HG02588 (cell line): Measurements from ENCODE around the gene SHROOM2.
"Not testable (repeated sequence)": the region's sequence is repeated elsewhere in the genome, so short reads cannot be mapped to it uniquely, and the experiment has no call there.

Experiments used
- ATAC-seq: cut with Tn5 transposase; IDR thresholded peaks from one replicate; pipeline ENCODE4 v1.9.1; 2021; ENCODE audit warnings: mild to moderate bottlenecking, moderate library complexity; ENCODE audit not compliant: unreplicated experiment

The SHROOM2 gene

DNA sequence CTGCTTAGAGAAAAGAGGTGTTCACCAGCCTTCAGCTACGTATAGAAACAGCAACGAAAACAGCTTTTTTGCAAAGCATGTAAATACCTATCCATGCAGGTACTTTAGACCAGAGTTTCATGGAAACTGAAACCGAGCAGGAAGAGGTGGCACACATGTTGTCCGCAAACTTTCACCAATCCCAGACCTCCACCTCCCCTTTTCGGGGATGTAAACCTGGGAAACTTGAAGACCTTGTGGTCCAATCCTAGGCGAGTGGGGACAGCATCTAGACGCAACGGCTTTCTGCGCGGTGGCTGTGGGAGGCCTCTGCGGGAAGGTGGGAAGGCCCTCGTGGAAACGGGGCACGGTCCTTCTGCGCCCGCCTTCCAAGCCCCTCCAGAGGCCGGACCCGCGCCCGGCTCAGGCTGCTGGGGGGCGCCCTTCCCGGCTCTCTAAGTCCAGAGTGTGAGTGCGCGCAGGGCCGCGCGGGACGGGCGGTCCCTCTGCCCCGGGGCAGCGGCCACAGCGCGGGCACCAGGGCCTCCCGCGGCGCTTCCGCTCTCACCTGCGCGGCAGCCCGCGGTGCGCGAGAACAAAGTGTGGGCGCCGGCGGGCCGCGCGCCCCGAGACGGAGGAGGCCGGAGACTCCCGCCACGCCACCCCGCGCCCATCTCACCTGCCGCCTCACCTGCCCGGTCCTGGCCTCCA lies 830 bp upstream of the SHROOM2 start:
- ATAC-seq, result no peak

DNA sequence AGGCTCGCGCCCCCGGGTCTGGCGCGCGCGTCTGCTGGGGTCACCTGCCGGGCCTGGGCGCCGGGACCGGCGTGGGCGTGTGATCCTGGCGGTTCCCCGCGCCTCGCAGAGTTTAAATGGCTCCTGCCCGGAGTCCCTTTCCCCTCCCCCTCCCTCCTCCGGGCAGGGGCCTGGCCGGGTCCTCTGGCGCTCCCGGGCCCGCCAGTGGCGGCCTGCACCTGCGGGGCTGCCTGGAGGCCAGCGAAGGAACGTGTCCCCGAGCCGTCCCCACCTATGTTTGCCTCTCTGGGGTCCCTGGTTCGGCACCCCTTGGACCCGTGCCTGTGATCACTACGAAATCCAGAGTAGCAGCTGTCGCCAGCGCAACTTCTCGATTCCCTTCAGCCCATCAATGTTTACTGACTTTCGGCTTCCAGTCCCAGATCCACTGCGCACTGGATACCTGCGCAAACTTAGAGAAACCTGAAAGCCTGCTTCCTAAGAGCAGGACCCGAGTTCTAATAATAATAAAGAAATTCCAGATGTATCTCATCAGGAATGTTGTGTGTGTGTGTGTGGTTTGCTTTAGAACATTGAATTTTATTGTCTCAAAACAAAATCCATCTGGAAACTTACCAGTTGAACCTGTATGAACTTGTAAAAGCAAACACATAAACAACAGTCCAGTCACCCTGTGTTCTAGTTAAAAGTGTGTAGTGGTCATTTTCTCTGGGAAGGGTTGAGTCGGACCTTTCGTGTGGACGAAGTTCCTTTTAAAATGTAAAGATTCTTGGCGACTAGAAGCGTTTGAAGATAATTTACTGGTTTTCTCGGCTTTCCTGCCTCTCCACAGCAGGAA lies 788 bp downstream of the SHROOM2 start:
- no peak for ATAC-seq

DNA sequence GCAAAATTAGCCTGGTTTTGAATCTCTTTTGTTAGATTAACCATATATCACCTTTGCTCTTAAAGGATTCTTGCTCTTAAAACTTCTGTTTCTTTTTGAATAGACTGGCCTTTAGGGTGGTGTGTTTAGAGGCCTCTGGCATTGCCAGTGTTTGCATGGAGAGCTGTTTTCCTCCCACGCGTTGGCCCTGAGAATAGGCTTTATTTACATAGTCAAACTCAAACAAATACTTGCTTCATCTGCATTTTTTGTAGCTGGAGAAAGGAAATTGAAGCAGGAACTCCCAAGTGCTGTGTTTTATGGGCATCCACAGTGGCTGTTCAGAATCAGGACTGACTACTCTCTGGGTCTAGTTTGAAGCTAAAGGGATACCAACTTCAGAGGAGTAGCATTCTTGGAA lies 2.7 kb downstream of the SHROOM2 start:
- no peak for ATAC-seq

DNA sequence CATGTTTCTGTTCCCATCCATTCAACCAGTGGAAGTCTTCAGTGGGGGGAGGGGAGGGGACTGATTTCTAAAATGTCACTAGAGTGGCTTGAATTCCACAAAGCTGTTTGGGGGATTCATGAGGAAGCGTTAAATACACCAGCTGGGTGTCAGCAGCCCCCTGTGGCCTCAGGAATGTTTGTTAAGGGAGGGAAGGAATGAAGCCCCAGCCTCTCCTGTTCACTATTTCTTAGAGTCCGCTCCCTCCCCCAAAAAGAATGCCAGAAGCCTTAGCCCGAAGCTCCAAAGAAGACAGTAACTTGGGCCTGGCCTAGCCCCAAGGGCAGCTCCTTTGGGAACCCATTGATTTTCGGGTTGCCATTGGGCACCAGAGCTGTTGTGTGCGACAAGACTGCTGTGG lies 3.3 kb downstream of the SHROOM2 start:
- ATAC-seq, result no peak

DNA sequence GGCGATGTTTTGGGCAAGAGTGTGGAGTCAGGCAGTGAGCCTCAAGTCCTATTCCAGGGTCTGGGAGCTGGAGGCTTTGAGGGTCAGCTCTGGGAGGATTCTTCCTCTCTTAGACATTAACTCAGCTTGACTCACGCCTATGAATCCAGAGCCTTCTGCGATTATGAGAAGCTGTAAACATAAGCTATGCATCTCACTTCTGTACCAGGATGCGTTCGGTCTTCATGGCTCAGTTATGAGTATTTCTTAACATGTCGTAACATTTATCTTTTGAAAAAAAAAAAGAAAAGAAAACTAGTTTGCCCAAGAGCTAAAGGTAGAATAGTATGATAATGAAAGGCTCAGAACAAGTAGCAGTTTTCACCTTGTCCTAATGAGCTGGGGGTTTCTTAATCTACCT lies 4.6 kb downstream of the SHROOM2 start:
- no peak for ATAC-seq

DNA sequence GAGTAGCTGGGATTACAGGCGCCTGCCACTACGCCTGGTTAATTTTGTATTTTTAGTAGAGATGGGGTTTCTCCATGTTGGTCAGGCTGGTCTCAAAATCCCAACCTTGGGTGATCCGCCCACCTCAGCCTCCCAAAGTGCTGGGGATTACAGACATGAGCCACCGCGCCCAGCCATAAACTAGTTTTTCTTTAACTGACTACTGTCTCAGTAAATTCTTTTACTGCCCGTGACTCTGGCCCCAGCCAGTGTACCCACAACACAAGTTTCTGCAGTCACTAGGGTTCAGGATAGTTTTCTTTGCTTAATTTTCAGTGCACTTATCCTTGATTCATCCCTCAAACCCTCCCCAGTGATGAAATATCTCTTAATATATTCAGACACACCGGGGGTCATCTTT lies 8.3 kb downstream of the SHROOM2 start:
- ATAC-seq, result no peak

DNA sequence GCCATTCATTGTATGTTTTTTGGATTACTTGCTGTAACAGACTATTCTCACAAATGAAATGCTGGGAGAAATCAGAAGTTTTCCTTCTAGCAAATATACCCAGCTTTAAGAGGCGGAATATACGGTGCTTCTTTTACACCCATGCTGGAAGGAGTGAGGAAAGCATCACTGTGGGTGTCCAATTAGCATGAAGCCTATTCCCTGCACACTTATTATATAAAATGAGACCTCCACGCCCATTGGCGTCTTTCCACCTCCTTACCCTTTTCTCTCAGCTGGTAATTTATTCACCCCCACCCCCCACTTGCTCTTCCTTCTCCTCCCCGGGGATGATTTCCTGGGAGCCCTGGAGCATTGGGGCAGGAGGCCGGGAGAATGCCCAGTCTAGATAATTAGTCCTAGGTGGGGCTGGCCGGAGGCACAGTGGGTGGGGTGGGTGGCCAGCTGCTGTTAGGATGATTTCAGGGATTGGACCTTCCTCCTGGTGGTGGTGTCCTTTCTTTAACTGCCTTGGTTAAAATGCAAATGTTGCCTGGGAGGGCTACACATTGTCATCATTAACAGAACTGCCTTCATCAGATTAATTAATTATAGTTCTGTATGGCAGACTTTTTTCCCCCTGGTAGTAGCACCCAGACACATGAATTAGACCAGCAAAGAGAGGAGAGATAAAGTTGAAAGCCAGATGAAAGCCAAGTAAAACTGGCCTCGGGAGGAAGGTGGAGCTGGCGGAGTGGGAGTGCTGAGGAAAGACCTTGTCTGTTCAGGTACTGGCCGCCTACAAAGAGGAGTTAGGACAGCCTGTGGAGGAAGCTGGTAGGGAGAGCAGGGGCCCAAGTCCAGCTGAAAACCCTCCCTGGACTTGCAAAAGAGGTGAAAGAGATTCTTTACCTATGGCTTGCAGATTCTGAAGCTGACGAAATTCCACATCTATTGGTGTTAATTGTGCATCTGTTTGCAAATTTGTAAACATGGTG lies 11.4 kb downstream of the SHROOM2 start:
- ATAC-seq, result no peak

DNA sequence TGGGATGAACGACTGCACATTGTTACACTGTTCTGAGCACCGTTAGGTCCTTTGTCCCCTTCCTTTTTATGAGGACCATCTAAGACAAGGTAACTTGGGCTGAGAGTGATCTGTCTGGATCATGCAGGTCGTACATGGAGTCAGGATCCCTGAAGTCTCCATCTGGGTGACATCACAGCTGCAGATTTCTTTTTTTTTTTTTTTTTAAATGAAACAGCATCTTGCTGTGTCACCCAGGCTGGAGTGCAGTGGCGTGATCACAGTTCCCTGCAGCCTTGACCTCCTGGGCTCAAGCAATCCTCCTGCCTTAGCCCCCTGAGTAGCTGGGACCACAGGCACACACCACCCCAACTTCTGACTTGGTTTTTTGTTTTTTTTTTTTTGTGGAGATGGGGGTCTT lies 16.5 kb downstream of the SHROOM2 start:
- no peak for ATAC-seq

DNA sequence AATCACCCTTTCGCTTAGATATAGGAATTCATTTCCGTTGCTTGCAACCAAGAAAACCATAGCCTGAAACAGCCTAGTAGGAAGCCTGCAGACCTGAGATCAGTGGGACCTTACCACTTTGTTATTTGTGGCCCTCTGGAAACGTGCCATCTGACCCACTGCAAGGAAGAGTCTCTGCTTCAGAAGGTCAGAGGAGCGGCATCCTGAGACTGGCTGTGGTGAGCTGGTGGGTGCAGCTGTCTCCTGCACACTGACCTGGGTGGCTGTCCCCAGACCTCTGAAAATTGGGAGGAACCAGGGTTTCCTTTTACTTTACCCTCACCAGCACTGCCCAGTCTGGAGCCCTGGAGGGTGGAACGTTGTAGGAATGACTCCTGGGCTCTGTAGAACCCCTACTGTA lies 18.2 kb downstream of the SHROOM2 start:
- no peak for ATAC-seq

DNA sequence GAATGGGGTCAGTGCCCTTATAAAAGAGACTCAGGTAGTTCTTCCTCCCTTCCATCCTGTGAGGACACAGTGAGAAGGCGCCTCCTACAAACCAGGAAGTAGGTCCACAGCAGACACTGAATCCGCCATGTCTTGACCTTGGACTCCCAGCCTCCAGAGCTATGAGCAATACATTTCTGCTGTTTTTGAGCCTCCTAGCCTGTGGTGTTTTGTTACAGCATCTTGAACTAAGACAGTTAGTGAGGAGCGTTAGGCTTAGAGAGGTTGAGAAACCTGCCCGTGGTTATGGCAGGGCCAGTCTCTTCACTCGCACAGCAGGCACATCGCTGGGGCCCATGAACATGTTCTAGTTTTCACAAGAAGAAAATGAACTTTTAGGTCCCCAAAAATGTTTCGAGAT lies 19.7 kb downstream of the SHROOM2 start:
- ATAC-seq, result no peak

DNA sequence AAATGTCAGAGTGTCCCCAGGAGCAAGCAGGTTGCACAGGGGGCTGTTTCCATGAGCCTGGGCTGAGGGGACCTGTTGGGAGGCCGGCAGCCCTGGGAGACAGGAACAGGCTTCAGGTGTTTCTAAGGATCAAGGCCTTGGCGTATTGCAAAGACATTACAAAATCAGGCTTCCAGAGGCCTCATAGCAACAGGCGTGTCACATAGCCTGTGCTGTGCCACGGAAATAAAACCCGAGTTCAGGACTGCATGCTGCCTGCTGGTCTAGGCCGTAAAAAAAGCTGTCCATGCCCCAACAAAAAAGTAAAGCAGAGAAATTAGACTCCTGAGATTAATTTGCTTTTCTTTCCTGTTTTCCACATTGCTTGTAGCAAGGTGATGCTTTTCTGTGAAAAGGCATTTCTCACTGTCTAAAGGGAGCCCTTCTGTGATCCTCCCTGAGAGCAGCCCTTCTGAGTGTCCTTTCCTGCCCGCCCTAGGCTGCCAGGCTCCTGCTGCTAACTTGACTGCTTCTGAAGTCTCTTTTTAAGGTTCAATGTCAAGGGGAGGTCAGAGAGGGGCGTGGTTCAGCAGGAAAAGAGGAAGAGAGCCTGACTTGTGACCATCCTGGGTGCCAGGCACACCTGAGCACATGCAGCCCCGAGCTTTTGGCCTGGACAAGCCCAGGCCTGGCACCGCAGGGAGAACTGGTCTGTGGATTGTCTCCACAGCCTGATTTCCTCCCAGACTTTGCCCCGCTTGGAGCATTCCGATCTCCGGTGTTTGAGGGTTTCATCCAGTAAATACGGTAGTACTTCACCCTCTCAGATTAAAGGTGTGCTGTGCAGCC lies 21.3 kb downstream of the SHROOM2 start:
- ATAC-seq, result no peak

DNA sequence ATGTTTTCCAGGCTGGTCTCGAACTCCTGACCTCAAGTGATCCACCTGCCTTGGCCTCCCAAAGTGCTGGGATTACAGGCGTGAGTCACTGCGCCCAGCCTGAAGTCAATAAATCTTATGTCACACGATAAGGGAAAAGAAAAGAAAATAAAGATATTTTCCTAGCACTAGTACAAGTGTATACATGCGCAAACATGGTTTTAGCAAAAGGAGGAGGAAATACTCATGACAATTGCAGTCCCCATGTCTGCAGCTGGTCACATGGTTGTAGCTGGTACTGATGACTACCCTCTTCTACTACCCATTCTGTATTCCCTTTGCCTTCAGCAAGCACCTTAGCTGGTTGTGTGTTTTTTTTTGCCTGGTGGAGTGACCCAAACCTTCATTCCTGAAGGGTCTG lies 23.6 kb downstream of the SHROOM2 start:
- ATAC-seq, result not testable (repeated sequence)

DNA sequence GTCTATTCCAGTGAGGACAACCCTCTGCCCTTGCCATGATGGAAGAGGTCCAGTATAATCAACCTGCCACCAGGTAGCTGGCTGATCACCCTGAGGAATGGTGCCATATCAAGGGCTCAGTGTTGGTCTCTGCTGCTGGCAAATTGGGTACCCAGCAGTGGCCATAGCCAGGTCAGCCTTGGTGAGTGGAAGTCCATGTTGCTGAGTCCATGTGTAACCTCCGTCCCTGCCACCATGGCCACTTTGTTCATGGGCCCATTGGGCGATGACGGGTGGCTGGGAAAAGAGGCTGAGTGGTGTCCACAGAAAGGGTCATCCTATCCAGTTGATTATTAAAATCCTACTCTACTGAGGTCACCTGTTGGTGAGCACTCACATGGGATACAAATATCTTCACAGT lies 24.9 kb downstream of the SHROOM2 start:
- ATAC-seq, result not testable (repeated sequence)

DNA sequence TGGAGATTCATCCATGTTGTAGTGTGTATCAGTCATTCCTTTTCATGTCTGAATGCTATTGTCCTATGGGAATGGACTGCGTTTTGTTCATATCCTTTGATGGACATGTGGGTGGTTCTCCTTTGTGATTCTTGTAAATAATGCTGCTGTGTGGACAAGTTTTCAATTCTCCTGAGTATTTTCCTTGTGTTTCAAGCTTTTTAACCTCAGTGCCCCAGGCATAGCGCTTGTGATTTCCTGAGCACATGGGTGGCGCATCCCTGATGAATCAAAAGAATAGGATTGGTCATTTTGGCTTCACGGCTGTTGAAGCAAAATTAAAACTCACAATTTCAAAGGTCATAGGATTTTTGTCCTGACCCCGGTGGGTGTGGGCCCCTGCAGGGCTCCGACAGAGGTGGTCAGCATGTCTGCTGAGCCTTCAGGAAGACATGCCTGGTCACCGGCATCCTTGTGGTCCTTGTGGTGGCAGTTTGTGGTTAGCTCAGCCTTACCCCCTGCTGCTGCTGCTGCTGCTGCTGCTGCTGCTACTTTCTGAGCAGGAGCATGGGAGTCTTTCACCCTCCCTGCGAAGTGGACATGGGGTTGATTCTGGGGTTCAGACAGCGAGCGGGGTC lies 30.0 kb downstream of the SHROOM2 start:
- no peak for ATAC-seq

DNA sequence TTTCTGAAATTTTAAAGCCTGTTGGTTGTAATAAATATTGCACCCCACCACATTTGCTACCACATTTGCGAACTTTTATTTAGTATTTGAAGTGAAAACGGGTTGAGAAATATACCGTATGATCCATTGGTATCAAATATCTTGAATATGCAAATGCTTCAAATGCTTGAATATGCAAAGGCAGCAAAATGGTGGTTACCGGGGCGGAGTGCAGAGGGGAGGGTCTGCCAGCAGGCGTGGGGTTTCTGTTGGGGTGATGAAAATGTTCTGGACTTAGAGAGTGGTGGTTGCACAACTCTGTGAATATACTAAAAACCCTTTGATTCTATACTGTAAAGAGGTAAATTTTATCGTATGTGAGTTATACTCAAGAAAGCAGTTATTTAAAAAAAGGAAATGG lies 35.3 kb downstream of the SHROOM2 start:
- no peak for ATAC-seq

DNA sequence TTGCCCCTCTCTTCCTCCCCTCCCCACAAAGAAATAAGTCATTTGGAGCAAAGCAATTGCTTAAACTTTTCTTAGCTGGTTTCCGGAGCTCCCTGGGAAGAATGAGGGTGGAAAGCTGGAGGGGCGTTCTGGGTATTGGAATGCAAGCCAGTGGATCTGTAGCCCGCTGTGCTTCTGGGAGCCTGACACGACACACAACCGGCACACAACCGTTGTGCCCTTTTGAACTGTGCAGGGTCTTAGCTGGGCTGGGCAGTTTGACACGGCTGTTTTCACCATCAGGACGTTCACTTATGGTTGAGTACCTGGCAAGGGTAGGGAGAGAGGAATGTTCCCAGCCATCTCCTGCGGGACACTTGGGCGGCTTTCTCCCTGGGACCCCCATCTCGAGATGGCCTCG lies 38.3 kb downstream of the SHROOM2 start:
- ATAC-seq, result no peak

DNA sequence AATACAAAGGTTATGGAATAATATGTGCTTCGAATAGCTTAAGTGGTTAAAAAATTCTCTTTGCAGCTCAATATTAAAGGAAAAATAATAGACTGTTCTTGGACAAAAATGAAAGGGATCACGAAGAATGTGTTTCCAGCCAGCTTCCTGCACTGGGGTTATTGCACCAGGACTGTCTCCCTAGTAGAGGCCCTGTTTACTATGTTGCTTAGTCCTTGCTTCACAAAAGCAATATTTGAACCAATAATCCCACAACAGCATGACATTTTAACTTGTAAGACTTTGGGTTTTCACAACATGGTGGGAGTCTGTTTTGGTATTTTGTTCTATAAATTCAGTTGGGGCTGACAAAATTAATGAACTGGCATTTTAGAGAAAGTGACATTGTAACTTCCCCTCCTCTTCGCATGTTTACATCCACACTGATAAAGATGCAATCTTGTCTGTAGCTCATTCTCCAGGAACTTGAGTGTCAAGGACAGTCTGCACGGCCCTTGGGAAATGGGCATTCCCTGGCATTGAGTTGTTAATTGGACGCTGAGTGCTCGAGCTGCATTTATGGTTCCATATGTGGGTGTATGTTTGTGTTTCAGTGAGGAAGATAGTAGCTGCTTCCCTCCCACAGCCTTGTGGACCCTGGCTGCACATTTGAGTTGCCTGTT lies 39.0 kb downstream of the SHROOM2 start:
- no peak for ATAC-seq

DNA sequence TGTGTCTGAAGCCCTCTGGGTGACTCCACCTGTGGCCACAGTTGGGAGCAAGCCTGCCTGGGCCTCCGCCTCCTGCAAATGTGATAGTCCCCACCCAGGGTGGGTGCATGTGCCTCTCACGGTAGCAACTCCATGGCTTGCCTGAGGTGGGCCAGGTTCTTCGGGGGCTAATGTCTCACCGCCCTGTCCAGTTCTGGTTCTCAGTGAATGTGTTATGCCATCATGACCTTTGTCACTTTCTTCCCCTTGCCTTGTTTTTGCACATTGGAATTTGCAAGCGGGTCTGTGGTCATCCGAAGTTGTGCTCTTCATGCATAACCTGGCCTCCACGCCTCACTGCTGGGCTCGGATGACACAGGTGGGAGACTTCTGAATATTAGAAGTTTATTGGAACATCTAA lies 39.7 kb downstream of the SHROOM2 start:
- no peak for ATAC-seq
